ENCODE data around the gene PLSCR4. TPM values are rescaled to one million over a fixed set of nuclear protein-coding genes. Genes with fewer than 3 reads are reported as not detected.

The PLSCR4 gene
- total and polyA plus RNA-seq, 4 donors, result 19.5 to 56.4 (median 34.9) TPM

- H3K36me3 ChIP-seq (ENCODE audit: control insufficient read depth in 4 of 4, insufficient read depth in 3 of 4, low read depth in 1 of 4, low read length in 3 of 4), result no peaks in the 10 kb centered on the region
- H3K4me3 ChIP-seq (ENCODE audit: low read depth in 1 of 3, low read length in 3 of 3), result no peak overlapping the region
- peaks cover 0 to 4% (median 1%) of the 10 kb centered on the region in 4 donors for H3K4me1 ChIP-seq (ENCODE audit: control insufficient read depth in 4 of 4, insufficient read depth in 4 of 4, low read length in 3 of 4)
- no peak overlapping the region for H3K9ac ChIP-seq (ENCODE audit: low read depth in 1 of 2, low read length in 2 of 2)
- no peak for DNase-seq (ENCODE audit: low spot score)
- TF ChIP-seq TAF1 (conservative IDR thresholded peaks at IDR 0.05) (no peak), FOXA1 (IDR thresholded peaks at IDR 0.05) (no peak), SP1 (IDR thresholded peaks at IDR 0.05) (no peak), EGR1 (IDR thresholded peaks at IDR 0.05; ENCODE audit: low read depth in 2 of 2) (no peak), NR2F2 (IDR thresholded peaks at IDR 0.05) (no peak), HNF4G (IDR thresholded peaks at IDR 0.05) (no peak), HNF4A (conservative IDR thresholded peaks at IDR 0.05) (no peak), RXRA (IDR thresholded peaks at IDR 0.05) (no peak), MAX (IDR thresholded peaks at IDR 0.05) (no peak), JUND (IDR thresholded peaks at IDR 0.05) (no peak), ZBTB33 (IDR thresholded peaks at IDR 0.05) (no peak), YY1 (IDR thresholded peaks at IDR 0.05) (no peak), FOXA2 (IDR thresholded peaks at IDR 0.05) (no peak), ATF3 (IDR thresholded peaks at IDR 0.05) (no peak), RAD21 (IDR thresholded peaks at IDR 0.05) (no peak), GABPA (IDR thresholded peaks at IDR 0.05 in 1 of 2, conservative IDR thresholded peaks at IDR 0.05 in 1 of 2) (no peak)
- no peak overlapping the region for H3K27ac ChIP-seq (ENCODE audit: low read depth in 1 of 2, low read length in 2 of 2)
- 61% methylated on average over 1 of the region's 1 CpG for WGBS
- no peaks in the 10 kb centered on the region for H3K9me3 ChIP-seq (ENCODE audit: control insufficient read depth in 4 of 4, low read length in 3 of 4)
- no peaks in the 10 kb centered on the region for H3K27me3 ChIP-seq (ENCODE audit: control insufficient read depth in 4 of 4, insufficient read depth in 4 of 4, low read length in 3 of 4)
Measured at GRCh38 chr3:146283781-146284445, 33.0 kb upstream of the PLSCR4 start.

GRCh38 chr3:146280864-146281263 is 30.0 kb upstream of the PLSCR4 start:
- Histone ChIP-seq H3K9ac (ENCODE audit: low read depth in 1 of 2, low read length in 2 of 2) (no peak overlapping the region), H3K36me3 (ENCODE audit: control insufficient read depth in 4 of 4, insufficient read depth in 3 of 4, low read depth in 1 of 4, low read length in 3 of 4) (no peaks in the 10 kb centered on the region), H3K9me3 (ENCODE audit: control insufficient read depth in 4 of 4, low read length in 3 of 4) (no peaks in the 10 kb centered on the region), H3K4me1 (ENCODE audit: control insufficient read depth in 4 of 4, insufficient read depth in 4 of 4, low read length in 3 of 4) (peaks cover 0 to 11% (median 4%) of the 10 kb centered on the region in 4 donors), H3K4me3 (ENCODE audit: low read depth in 1 of 3, low read length in 3 of 3) (no peak overlapping the region), H3K27ac (ENCODE audit: low read depth in 1 of 2, low read length in 2 of 2) (no peak overlapping the region), H3K27me3 (ENCODE audit: control insufficient read depth in 4 of 4, insufficient read depth in 4 of 4, low read length in 3 of 4) (no peaks in the 10 kb centered on the region)
- no peak for DNase-seq (ENCODE audit: low spot score)
- 20% methylated on average over 4 of the region's 4 CpGs for WGBS
- TF ChIP-seq YY1 (IDR thresholded peaks at IDR 0.05) (peak; percentile 14), CTCF (IDR thresholded peaks at IDR 0.05; ENCODE audit: low read depth, low read length, missing input control) (no peak)
